Endothelial cell (in vitro differentiated cells): ENCODE results near the gene ANKRD35. TPM values are rescaled to one million over a fixed set of nuclear protein-coding genes. Genes with fewer than 3 reads are reported as not detected.

Source experiments
- DNase-seq: peaks from one replicate; pipeline ENCODE4 v3.0.0; 2021; ENCODE audit warnings: low spot score
- H3K27ac Mint-ChIP-seq: one replicate; pipeline ENCODE4 v1.8.0; 2021; ENCODE audit warnings: mixed read lengths, inconsistent platforms; ENCODE audit not compliant: unreplicated experiment
- H3K27me3 Mint-ChIP-seq: one replicate; pipeline ENCODE4 v1.8.0; 2021; ENCODE audit warnings: mild to moderate bottlenecking, moderate library complexity, mixed read lengths, inconsistent platforms; ENCODE audit not compliant: unreplicated experiment
- H3K36me3 Mint-ChIP-seq: one replicate; pipeline ENCODE4 v1.8.0; 2021; ENCODE audit warnings: mild to moderate bottlenecking, low read depth, mixed read lengths, inconsistent platforms; ENCODE audit not compliant: unreplicated experiment
- H3K4me1 Mint-ChIP-seq: one replicate; pipeline ENCODE4 v1.8.0; 2021; ENCODE audit warnings: mild to moderate bottlenecking, mixed read lengths, inconsistent platforms; ENCODE audit not compliant: unreplicated experiment
- H3K4me3 Mint-ChIP-seq: one replicate; pipeline ENCODE4 v1.8.0; 2021; ENCODE audit warnings: mild to moderate bottlenecking, mixed read lengths, inconsistent platforms; ENCODE audit not compliant: unreplicated experiment
- H3K9me3 Mint-ChIP-seq: one replicate; pipeline ENCODE4 v1.8.0; 2021; ENCODE audit warnings: mixed read lengths, inconsistent platforms; ENCODE audit not compliant: unreplicated experiment
- CTCF ChIP-seq: fragments of 200-600 bp; sonication (generic); IDR thresholded peaks from one replicate; pipeline ENCODE4 v1.5.0; 2021; ENCODE audit warnings: antibody characterized with exemption; ENCODE audit not compliant: unreplicated experiment
- total RNA-seq: library from RNA; stranded (reverse); fragmentation: NEBNext Ultra II Directional; extraction: Animal tissue kit (Norgen Biotek cat#: 25700); gene quantifications from one replicate; pipeline ENCODE4 v1.2.1, GENCODE V29; 2021; ENCODE audit not compliant: unreplicated experiment

ANKRD35 gene
- total RNA-seq, 1 donor from 2014 or later = not detected

DNA sequence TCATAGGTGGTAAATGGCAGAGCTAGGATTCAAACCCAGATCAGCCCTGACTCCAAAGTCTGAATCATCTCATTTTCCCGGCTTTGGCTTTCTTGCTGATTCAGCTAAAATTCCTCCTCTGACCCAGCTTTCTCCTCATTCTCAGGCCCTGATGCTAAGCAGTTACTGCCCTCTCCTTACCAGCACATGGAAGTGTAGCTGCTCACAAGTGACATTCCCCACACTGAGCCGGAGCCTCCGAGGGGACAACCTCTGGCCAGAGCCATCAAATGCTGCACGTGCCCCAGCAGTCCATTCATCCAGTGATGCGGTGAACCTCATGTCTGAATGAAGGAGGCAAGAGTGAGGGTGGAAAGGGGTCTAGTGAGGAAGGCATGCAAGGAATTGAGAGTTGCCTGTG is 13.1 kb upstream of the ANKRD35 start:
- no peak for DNase-seq
- Mint-ChIP-seq H3K27ac (no peak overlapping the region), H3K27me3 (peaks cover 4% of the 10 kb centered on the region), H3K4me3 (no peak overlapping the region), H3K36me3 (peaks cover 24% of the 10 kb centered on the region), H3K9me3 (no peaks in the 10 kb centered on the region), H3K4me1 (peaks cover 12% of the 10 kb centered on the region)
- no peak for TF ChIP-seq CTCF

- no peak for DNase-seq
- Mint-ChIP-seq H3K4me1 (peaks cover 20% of the 10 kb centered on the region), H3K27me3 (peaks cover 4% of the 10 kb centered on the region), H3K4me3 (no peak overlapping the region), H3K27ac (no peak overlapping the region), H3K9me3 (no peaks in the 10 kb centered on the region), H3K36me3 (peaks cover 23% of the 10 kb centered on the region)
- no peak for TF ChIP-seq CTCF
Observed at GRCh38 chr1:145897969-145898368, 12.3 kb upstream of the ANKRD35 start.

GRCh38 chr1:145895471-145895870 is 9.8 kb upstream of the ANKRD35 start:
- no peak for TF ChIP-seq CTCF
- peaks cover 14% of the 10 kb centered on the region for H3K36me3 Mint-ChIP-seq
- H3K4me3 Mint-ChIP-seq = no peak overlapping the region
- H3K9me3 Mint-ChIP-seq = no peaks in the 10 kb centered on the region
- peaks cover 38% of the 10 kb centered on the region for H3K4me1 Mint-ChIP-seq
- H3K27ac Mint-ChIP-seq = no peak overlapping the region
- H3K27me3 Mint-ChIP-seq = peaks cover 4% of the 10 kb centered on the region
- DNase-seq = no peak

DNA sequence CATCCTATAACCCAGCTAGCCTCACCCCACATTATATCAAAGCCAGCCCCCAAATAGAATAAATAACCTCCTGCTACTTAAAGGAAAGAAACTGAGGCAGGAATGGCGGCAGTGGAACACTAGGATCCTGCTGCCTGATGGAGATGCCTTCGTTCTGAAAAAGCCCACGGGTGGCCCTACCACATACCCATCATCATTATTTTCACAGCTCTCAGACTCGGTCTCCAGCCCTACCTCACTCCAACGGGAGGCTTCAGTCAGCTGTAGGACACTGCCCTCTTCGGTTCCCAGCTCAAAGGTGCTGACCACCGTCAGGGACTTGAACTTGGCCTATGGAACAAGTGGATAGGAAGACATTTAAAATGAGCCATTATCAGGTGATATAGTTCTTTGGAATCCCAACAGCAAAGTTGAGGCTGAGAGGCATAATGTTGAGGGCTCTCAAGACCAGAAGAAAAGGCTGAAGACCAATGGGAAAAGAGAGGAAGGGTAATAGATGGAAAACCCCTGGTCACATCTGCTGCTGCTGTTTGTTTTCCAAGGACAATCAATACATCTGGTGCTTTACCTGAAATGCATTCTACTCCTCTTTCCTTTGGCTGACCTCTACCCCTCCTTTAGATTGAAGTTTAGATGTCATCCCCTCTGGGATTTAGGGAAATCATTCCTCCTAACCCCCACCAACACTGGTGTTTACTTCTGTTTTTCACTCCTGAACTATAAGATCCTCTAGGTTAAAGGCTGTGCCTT is 7.8 kb upstream of the ANKRD35 start:
- Mint-ChIP-seq H3K36me3 (peaks cover 14% of the 10 kb centered on the region), H3K4me1 (peaks cover 42% of the 10 kb centered on the region), H3K9me3 (no peaks in the 10 kb centered on the region), H3K27ac (peak overlapping the region; percentile 18), H3K27me3 (peaks cover 4% of the 10 kb centered on the region), H3K4me3 (peak overlapping the region; percentile 37)
- DNase-seq = no peak
- no peak for TF ChIP-seq CTCF

DNA sequence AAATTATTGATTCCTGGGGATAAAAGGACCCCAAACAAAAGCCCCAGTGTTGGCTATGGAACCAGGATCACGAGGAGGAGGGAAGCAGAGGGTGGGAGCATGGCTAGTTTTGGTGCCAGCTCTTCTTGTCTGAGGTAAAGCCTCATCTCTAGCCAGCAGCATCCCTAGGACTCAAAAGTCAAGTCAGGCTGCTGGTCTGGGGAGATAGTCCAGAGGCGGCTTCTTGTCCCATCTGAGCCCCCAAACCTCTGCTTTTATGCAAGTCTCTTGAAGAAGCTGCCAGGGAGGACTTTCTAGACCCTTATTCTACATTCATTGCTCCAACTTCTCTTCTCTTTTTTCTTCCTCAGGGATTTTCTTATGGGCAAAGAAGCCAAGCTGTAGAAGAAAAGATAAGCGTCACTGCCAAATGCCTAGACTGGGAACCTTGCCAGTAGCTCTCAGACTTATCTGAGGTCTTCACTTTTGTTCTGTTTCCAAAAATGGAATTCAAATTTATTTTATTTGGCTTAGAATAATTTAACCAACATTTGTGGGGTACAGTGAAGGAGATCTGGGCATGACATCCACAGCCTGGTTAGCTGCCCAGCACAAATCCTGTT is 6.9 kb upstream of the ANKRD35 start:
- no peak for DNase-seq
- Mint-ChIP-seq H3K27me3 (peaks cover 2% of the 10 kb centered on the region), H3K36me3 (peaks cover 12% of the 10 kb centered on the region), H3K4me1 (peaks cover 40% of the 10 kb centered on the region), H3K9me3 (no peaks in the 10 kb centered on the region), H3K4me3 (peak overlapping the region; percentile 66), H3K27ac (peak overlapping the region; percentile 99)
- TF ChIP-seq CTCF = no peak
